GM12872 (cell line): Measurements from ENCODE around the gene PTRHD1.

Experiments
- TF ChIP-seq, protein P1 (sequence below): IDR thresholded peaks from 3 replicates; pipeline ENCODE4 v1.5.1; 2011; ENCODE audit warnings: low read depth, mild to moderate bottlenecking, low read length, moderate library complexity; ENCODE audit not compliant: insufficient read depth

PTRHD1 gene

DNA sequence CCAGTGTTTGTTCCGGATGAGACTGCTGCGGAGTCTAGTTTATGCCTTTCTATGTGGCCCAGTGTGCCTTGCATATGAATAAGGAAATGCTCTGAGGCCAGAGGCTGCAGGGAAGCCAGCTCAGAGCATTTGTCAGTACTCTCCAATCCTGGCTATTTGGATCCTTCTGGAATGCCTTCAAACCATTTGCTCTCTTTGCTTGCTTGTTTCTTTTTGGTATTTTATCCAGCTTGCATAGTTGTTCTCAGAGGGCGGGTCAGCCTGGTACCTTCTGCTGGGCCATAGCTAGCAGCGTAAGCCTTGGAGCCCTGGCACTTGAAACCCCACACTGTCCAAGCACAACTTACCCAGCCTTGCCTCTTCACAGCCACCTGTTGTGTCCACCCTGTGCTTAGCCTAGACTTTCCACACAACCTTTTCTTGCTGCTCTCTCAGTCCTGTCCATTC, 20.5 kb upstream of the PTRHD1 start:
- TF ChIP-seq, protein P1, sequence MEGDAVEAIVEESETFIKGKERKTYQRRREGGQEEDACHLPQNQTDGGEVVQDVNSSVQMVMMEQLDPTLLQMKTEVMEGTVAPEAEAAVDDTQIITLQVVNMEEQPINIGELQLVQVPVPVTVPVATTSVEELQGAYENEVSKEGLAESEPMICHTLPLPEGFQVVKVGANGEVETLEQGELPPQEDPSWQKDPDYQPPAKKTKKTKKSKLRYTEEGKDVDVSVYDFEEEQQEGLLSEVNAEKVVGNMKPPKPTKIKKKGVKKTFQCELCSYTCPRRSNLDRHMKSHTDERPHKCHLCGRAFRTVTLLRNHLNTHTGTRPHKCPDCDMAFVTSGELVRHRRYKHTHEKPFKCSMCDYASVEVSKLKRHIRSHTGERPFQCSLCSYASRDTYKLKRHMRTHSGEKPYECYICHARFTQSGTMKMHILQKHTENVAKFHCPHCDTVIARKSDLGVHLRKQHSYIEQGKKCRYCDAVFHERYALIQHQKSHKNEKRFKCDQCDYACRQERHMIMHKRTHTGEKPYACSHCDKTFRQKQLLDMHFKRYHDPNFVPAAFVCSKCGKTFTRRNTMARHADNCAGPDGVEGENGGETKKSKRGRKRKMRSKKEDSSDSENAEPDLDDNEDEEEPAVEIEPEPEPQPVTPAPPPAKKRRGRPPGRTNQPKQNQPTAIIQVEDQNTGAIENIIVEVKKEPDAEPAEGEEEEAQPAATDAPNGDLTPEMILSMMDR = no peak

DNA sequence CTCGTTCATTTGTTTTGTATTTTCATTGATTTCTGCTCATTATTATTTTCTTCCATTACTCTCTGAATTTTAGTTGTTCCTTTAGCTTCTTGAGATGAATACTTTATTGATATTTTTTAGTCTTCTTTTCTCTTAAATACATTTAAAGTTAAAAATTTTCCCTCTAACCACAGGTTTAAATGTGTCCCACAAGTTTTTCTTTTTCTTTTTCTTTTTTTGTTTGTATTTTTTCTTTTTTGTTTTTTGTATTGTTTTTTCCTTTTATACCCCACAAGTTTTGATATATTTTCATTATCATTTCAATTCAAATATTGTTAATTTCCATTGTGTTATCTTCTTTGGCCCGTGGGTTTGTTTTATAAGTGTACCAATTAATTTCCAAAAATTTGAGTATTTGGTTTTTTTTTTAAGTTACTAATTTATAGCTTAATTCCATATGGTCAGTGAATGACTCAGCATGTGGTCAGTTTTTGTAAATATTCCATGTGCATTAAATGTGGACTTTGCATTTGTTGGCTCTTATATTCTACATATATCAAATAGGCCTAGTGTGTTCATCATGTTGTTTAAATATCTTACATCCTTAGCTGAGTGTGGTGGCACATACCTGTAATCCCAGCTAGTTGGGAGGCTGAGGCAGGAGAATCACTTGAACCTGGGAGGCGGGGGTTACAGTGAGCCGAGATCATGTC, 16.3 kb upstream of the PTRHD1 start:
- TF ChIP-seq, protein P1 = no peak

- TF ChIP-seq, protein P1 = no peak
These were observed 13.5 kb upstream of the PTRHD1 start for GRCh38 chr2:24806661-24807036.

GRCh38 chr2:24797644-24798043, 4.5 kb upstream of the PTRHD1 start:
- TF ChIP-seq, protein P1 = no peak

DNA sequence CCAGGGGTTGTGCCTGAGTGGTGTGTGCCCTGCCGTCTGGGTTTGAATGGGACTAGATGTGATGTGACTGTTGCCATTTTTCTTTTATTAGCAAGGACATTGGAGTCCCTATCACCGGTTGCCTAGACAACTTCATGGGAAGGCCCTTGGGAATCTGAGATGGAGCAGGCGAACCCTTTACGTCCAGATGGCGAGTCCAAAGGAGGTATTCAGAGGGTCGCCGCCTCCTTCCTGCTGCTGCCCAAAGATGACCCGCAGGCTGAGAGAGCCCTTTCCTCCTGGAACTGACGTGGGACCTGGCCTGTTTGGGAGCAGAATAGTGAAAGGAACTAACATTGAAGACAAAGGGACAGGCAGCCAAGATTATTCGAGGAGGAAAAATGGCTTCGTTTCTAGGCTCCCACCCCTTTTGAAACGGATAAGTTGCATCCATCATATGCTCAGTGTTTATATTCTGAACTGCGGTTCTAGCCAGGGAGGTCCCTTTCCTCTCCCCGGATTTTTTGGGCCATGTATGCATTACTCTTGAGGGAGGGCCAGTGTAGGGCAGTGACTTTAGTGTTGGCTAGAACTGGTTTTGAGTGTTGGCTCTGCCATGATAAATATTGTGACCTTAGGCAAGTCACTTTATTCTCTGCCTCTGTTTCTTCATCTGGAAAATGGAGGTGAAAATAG, 707 bp upstream of the PTRHD1 start:
- TF ChIP-seq, protein P1 = no peak

- TF ChIP-seq, protein P1 = no peak
These were observed 683 bp downstream of the PTRHD1 start for GRCh38 chr2:24792542-24792873.

DNA sequence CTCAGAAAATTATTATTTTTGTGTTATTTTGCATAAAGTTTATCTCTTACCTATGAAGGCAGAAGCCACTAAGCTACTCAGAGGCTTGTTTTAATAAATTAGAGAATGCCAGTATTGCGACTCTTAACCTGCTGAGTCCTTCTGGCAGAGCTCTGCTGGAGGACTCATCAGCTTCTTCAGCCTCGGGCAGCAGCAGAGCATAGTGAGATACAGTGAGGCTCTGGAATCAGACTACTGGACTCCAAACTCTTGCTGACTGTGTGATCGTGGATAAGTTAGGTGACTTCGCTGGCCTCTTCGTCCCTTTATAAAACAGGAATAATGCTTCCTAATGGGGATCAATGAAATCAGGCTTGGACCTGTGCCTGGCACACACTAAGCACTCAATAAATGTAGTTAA, 1.7 kb downstream of the PTRHD1 start:
- TF ChIP-seq, protein P1 = no peak
